GM18505 (cell line): Measurements from ENCODE around the gene PARP12.

Experiments used
- ATAC-seq: cut with Tn5 transposase; IDR thresholded peaks from one replicate; pipeline ENCODE4 v1.9.1; 2021; ENCODE audit not compliant: unreplicated experiment
- POLR2A ChIP-seq: IDR thresholded peaks from 4 replicates; pipeline ENCODE4 v1.6.1; 2011; ENCODE audit warnings: borderline replicate concordance; ENCODE audit not compliant: insufficient read depth, insufficient read length; ENCODE audit errors: extremely low read depth

The PARP12 gene

GRCh38 chr7:140009735-140010134 lies 53.0 kb downstream of the PARP12 start:
- no peak for ATAC-seq
- TF ChIP-seq POLR2A, result no peak

- no peak for TF ChIP-seq POLR2A
- no peak for ATAC-seq
These were observed 53.8 kb downstream of the PARP12 start for GRCh38 chr7:140008755-140009610.

GRCh38 chr7:140007051-140007690 lies 55.6 kb downstream of the PARP12 start:
- no peak for TF ChIP-seq POLR2A
- ATAC-seq, result no peak

GRCh38 chr7:140006600-140006999 lies 56.2 kb downstream of the PARP12 start:
- TF ChIP-seq POLR2A, result no peak

GRCh38 chr7:140005754-140006503 lies 56.8 kb downstream of the PARP12 start:
- TF ChIP-seq POLR2A, result no peak
- ATAC-seq, result no peak

More at GRCh38 chr7:140006600-140006999, 56.2 kb downstream of the PARP12 start:
- ATAC-seq, result no peak

- ATAC-seq, result no peak
- no peak for TF ChIP-seq POLR2A
These were observed 57.4 kb downstream of the PARP12 start for GRCh38 chr7:140005341-140005740.

- no peak for ATAC-seq
These were observed 58.1 kb downstream of the PARP12 start for GRCh38 chr7:140004672-140005071.

GRCh38 chr7:140003913-140004382 lies 58.8 kb downstream of the PARP12 start:
- TF ChIP-seq POLR2A, result no peak
- ATAC-seq, result no peak

More at GRCh38 chr7:140004672-140005071, 58.1 kb downstream of the PARP12 start:
- no peak for TF ChIP-seq POLR2A

GRCh38 chr7:140000666-140001268 lies 62.0 kb downstream of the PARP12 start:
- no peak for ATAC-seq
- TF ChIP-seq POLR2A, result no peak

GRCh38 chr7:139999516-139999915 lies 63.2 kb downstream of the PARP12 start:
- ATAC-seq, result no peak
- TF ChIP-seq POLR2A, result no peak

GRCh38 chr7:139998572-139998971 lies 64.2 kb downstream of the PARP12 start:
- TF ChIP-seq POLR2A, result no peak

GRCh38 chr7:139995017-139995915 lies 67.5 kb downstream of the PARP12 start:
- ATAC-seq, result no peak

More at GRCh38 chr7:139998572-139998971, 64.2 kb downstream of the PARP12 start:
- no peak for ATAC-seq

GRCh38 chr7:139994356-139994755 lies 68.4 kb downstream of the PARP12 start:
- ATAC-seq, result no peak
- no peak for TF ChIP-seq POLR2A

More at GRCh38 chr7:139995017-139995915, 67.5 kb downstream of the PARP12 start:
- no peak for TF ChIP-seq POLR2A

GRCh38 chr7:139993592-139993991 lies 69.2 kb downstream of the PARP12 start:
- no peak for TF ChIP-seq POLR2A
- ATAC-seq, result no peak
